22Rv1 (cell line): ENCODE data around the gene PLEKHA5.
"Not testable (repeated sequence)": the region's sequence is repeated elsewhere in the genome, so short reads cannot be mapped to it uniquely, and the experiment has no call there.

ENCODE experiments used
- ZFX ChIP-seq: fragments of 450-650 bp; IDR thresholded peaks from 2 replicates; pipeline ENCODE4 v1.6.1; 2017; ENCODE audit warnings: antibody characterized with exemption, borderline replicate concordance
- TF ChIP-seq, protein P1 (sequence below): fragments of 450-650 bp; IDR thresholded peaks from 2 replicates; pipeline ENCODE4 v1.5.1; 2017; ENCODE audit warnings: mild to moderate bottlenecking

DNA sequence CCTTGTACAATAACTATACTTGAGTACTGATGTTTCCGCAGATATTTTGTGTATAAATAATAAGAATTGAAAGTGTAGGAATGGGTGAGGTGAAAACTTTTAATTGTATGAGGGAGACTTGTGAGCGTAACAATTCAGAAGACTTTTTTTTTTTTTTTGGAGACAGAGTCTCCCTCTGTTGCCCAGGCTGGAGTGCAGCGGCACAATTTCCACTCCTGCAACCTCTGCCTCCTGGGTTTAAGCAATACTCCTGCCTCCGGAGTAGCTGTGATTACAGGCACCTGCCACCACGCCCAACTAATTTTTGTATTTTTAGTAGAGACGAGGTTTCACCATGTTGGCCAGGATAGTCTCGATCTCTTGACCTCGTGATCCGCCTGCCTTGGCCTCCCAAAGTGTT lies 40.8 kb downstream of the PLEKHA5 start:
- TF ChIP-seq, protein P1, sequence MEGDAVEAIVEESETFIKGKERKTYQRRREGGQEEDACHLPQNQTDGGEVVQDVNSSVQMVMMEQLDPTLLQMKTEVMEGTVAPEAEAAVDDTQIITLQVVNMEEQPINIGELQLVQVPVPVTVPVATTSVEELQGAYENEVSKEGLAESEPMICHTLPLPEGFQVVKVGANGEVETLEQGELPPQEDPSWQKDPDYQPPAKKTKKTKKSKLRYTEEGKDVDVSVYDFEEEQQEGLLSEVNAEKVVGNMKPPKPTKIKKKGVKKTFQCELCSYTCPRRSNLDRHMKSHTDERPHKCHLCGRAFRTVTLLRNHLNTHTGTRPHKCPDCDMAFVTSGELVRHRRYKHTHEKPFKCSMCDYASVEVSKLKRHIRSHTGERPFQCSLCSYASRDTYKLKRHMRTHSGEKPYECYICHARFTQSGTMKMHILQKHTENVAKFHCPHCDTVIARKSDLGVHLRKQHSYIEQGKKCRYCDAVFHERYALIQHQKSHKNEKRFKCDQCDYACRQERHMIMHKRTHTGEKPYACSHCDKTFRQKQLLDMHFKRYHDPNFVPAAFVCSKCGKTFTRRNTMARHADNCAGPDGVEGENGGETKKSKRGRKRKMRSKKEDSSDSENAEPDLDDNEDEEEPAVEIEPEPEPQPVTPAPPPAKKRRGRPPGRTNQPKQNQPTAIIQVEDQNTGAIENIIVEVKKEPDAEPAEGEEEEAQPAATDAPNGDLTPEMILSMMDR, result 0 out of 2 replicates have a peak, but pooled peaks have one; percentile 14
- TF ChIP-seq ZFX, result not testable (repeated sequence)
